A549 (cell line): ENCODE data around the gene ARHGEF26. TPM values are rescaled to one million over a fixed set of nuclear protein-coding genes. Genes with fewer than 3 reads are reported as not detected.
A peak's percentile ranks its signal among the peaks of the same experiment; 100 is the strongest.

ENCODE experiments used
- ATAC-seq, 2 experiments: fragments of 200-7000 bp in 1 of 2; fragments of >200 bp in 1 of 2; cut with Nextera tagmentation in 1 of 2; cut with Tn5 transposase in 1 of 2; 3 replicates each; pipeline versions ENCODE4 v1.8.0 to v1.9.1; 2018 to 2020; ENCODE audit warnings: mild to moderate bottlenecking in 1 of 2, moderate library complexity in 1 of 2
- CTCF ChIA-PET: fragments of 300-600 bp; sonication (Branson Sonifier 250); formaldehyde crosslinking; extraction: SDS; loops from one replicate; lab custom pipeline; 2021; ENCODE audit warnings: antibody characterized with exemption, inconsistent platforms; lab: Yijun Ruan, JAX
- POLR2A ChIA-PET: fragments of 350-600 bp; formaldehyde crosslinking; extraction: SDS; loops from one replicate; lab custom pipeline; 2021; ENCODE audit warnings: antibody characterized with exemption, inconsistent platforms; lab: Yijun Ruan, JAX
- DNase-seq, 2 experiments: peaks; one replicate each; pipeline versions ENCODE4 v3.0.0 to v3.0.0-alpha.2; 2011 to 2016; ENCODE audit warnings: low read depth in 1 of 2, low spot score in 1 of 2
- FAIRE-seq: peaks from 2 replicates; lab custom pipeline; 2011; peaks lifted over from hg19 to GRCh38; lab: Jason Lieb, UNC
- H3K27ac ChIP-seq, 2 experiments: fragments of >200 bp; sonication (Bioruptor Twin); formaldehyde crosslinking; 3 replicates each; pipeline ENCODE4 v1.5.1; 2016 to 2017
- H3K4me1 ChIP-seq: fragments of >200 bp; sonication (Bioruptor Twin); formaldehyde crosslinking; 3 replicates; pipeline ENCODE4 v1.6.1; 2016
- H3K4me2 ChIP-seq: fragments of >200 bp; sonication (Bioruptor Twin); formaldehyde crosslinking; 3 replicates; pipeline ENCODE4 v1.6.1; 2016
- H3K4me3 ChIP-seq: fragments of >200 bp; sonication (Bioruptor Twin); formaldehyde crosslinking; 3 replicates; pipeline ENCODE4 v1.5.1; 2016
- H3K9me3 ChIP-seq: fragments of >200 bp; sonication (Bioruptor Twin); formaldehyde crosslinking; 3 replicates; pipeline ENCODE4 v1.6.1; 2016
- CBX2 ChIP-seq: fragments of 200-600 bp; sonication (generic); IDR thresholded peaks from 2 replicates; pipeline ENCODE4 v1.6.1; 2016; ENCODE audit warnings: low read depth, mild to moderate bottlenecking, borderline replicate concordance
- CBX8 ChIP-seq: fragments of 200-600 bp; sonication (generic); IDR thresholded peaks from 2 replicates; pipeline ENCODE4 v1.6.1; 2016
- CHD2 ChIP-seq: fragments of 150-350 bp; IDR thresholded peaks from 2 replicates; pipeline ENCODE4 v1.6.1; 2014; ENCODE audit warnings: low read length; ENCODE audit not compliant: partially characterized antibody
- CHD4 ChIP-seq: fragments of 200-600 bp; sonication (generic); IDR thresholded peaks from 2 replicates; pipeline ENCODE4 v1.6.1; 2016; ENCODE audit warnings: antibody characterized with exemption, mild to moderate bottlenecking, borderline replicate concordance
- EHF ChIP-seq: fragments of 250-450 bp; sonication (Bioruptor Pico); IDR thresholded peaks from 2 replicates; pipeline ENCODE4 v1.5.0; 2020; ENCODE audit warnings: mild to moderate bottlenecking
- EHMT2 ChIP-seq: fragments of 200-600 bp; sonication (generic); IDR thresholded peaks from 2 replicates; pipeline ENCODE4 v1.6.1; 2016; ENCODE audit warnings: antibody characterized with exemption, low read depth, mild to moderate bottlenecking, moderate library complexity
- EP300 ChIP-seq, 2 experiments: fragments of >200 bp; sonication (Bioruptor Twin); formaldehyde crosslinking; IDR thresholded peaks; 2 replicates in 1 of 2; 3 replicates in 1 of 2; pipeline ENCODE4 v1.6.1; 2016 to 2017
- ESRRA ChIP-seq: fragments of 150-350 bp; IDR thresholded peaks from 2 replicates; pipeline ENCODE4 v1.6.1; 2014; ENCODE audit warnings: mild to moderate bottlenecking, low read length, borderline replicate concordance
- FOSB ChIP-seq: fragments of 250-450 bp; sonication (Bioruptor Pico); IDR thresholded peaks from 2 replicates; pipeline ENCODE4 v1.5.0; 2020; ENCODE audit warnings: mild to moderate bottlenecking, moderate library complexity
- HEYL ChIP-seq: fragments of 250-450 bp; sonication (Bioruptor Pico); IDR thresholded peaks from 2 replicates; pipeline ENCODE4 v1.8.0; 2021; ENCODE audit warnings: mild to moderate bottlenecking, moderate library complexity
- HOXA7 ChIP-seq: fragments of 250-450 bp; sonication (Bioruptor Pico); IDR thresholded peaks from 2 replicates; pipeline ENCODE4 v1.5.0; 2020; ENCODE audit warnings: mild to moderate bottlenecking, moderate library complexity
- JUN ChIP-seq, 2 experiments: fragments of >200 bp; sonication (Bioruptor Twin); formaldehyde crosslinking; IDR thresholded peaks; 2 replicates in 1 of 2; 3 replicates in 1 of 2; pipeline ENCODE4 v1.6.1; 2016 to 2017
- JUNB ChIP-seq: fragments of >200 bp; sonication (Bioruptor Twin); formaldehyde crosslinking; IDR thresholded peaks from 2 replicates; pipeline ENCODE4 v1.6.1; 2016
- KDM5A ChIP-seq: fragments of 200-600 bp; sonication (generic); IDR thresholded peaks from 2 replicates; pipeline ENCODE4 v1.6.1; 2016; ENCODE audit warnings: antibody characterized with exemption, mild to moderate bottlenecking
- MYC ChIP-seq: IDR thresholded peaks from 2 replicates; pipeline ENCODE4 v1.6.1; 2012; ENCODE audit warnings: mild to moderate bottlenecking, inconsistent platforms, low read length, improper control_type of control experiment, borderline replicate concordance
- NFE2L2 ChIP-seq: fragments of 150-350 bp; conservative IDR thresholded peaks from 2 replicates; pipeline ENCODE4 v1.6.1; 2014; ENCODE audit warnings: low read length
- NPAS2 ChIP-seq: fragments of 250-450 bp; sonication (Bioruptor Pico); IDR thresholded peaks from 2 replicates; pipeline ENCODE4 v1.8.0; 2022; ENCODE audit warnings: mild to moderate bottlenecking, moderate library complexity, borderline replicate concordance
- NR3C1 ChIP-seq: fragments of >200 bp; sonication (Bioruptor Twin); formaldehyde crosslinking; IDR thresholded peaks from 3 replicates; pipeline ENCODE4 v1.6.1; 2017
- POLR2A ChIP-seq: IDR thresholded peaks from 2 replicates; pipeline ENCODE4 v1.6.1; 2012; ENCODE audit warnings: mild to moderate bottlenecking, low read length
- POLR2AphosphoS2 ChIP-seq: conservative IDR thresholded peaks from 2 replicates; pipeline ENCODE4 v1.6.1; 2012; ENCODE audit warnings: low read length, improper control_type of control experiment, inconsistent platforms
- RCOR1 ChIP-seq: fragments of 150-350 bp; IDR thresholded peaks from 2 replicates; pipeline ENCODE4 v1.6.1; 2014; ENCODE audit warnings: antibody characterized with exemption, low read length, low read depth
- RFX5 ChIP-seq: fragments of 450-650 bp; IDR thresholded peaks from 2 replicates; pipeline ENCODE4 v1.7.1; 2014; ENCODE audit warnings: antibody characterized with exemption, mild to moderate bottlenecking, moderate library complexity
- SREBF2 ChIP-seq: fragments of 450-650 bp; IDR thresholded peaks from 2 replicates; pipeline ENCODE4 v1.6.1; 2014; ENCODE audit warnings: mild to moderate bottlenecking, moderate library complexity
- ZFP36 ChIP-seq: fragments of 450-650 bp; IDR thresholded peaks from 2 replicates; pipeline ENCODE4 v1.6.1; 2014; ENCODE audit warnings: borderline replicate concordance; ENCODE audit not compliant: partially characterized antibody
- ZNF302 ChIP-seq: fragments of 250-450 bp; sonication (Bioruptor Pico); IDR thresholded peaks from 2 replicates; pipeline ENCODE4 v1.9.0; 2021; ENCODE audit warnings: inconsistent platforms, mild to moderate bottlenecking, moderate library complexity
- ZSCAN20 ChIP-seq: fragments of 250-450 bp; sonication (Bioruptor Pico); IDR thresholded peaks from 2 replicates; pipeline ENCODE4 v1.8.0; 2022; ENCODE audit warnings: mild to moderate bottlenecking, moderate library complexity
- WGBS: methylation state at CpG from one replicate; pipeline ENCODE4 v1.1.6; 2017; ENCODE audit errors: missing lambda C conversion rate; 5-methylcytosine and 5-hydroxymethylcytosine counted together
- polyA plus RNA-seq, 4 experiments: library from polyadenylated mRNA; depleted of rRNA in 3 of 4; stranded (reverse); fragments of >200 nt; fragmentation: RNase III in 1 of 4; extraction: RNeasy Plus Mini Kit Qiagen cat#74134 plus additional on column Dnase treatment in 1 of 4; gene quantifications; 2 replicates in 3 of 4; 3 replicates in 1 of 4; pipeline ENCODE4 v1.2.3, GENCODE V29; 2011 to 2017
- TF ChIP-seq, protein P1 (sequence below): IDR thresholded peaks from 2 replicates; pipeline ENCODE4 v1.6.1; 2012
- TF ChIP-seq, protein P2 (sequence below): fragments of >200 bp; sonication (Bioruptor Twin); formaldehyde crosslinking; IDR thresholded peaks from 3 replicates; pipeline ENCODE4 v1.5.1; 2016
- TF ChIP-seq, protein P3 (sequence below): IDR thresholded peaks from 2 replicates; pipeline ENCODE4 v1.6.1; 2012
- TF ChIP-seq, protein P4 (sequence below): fragments of 200-600 bp; sonication (generic); IDR thresholded peaks from 2 replicates; pipeline ENCODE4 v1.6.1; 2016; ENCODE audit warnings: antibody characterized with exemption, mild to moderate bottlenecking, moderate library complexity

The ARHGEF26 gene
- polyA plus RNA-seq, 2 of the 4 experiments (the other 2 are of a cell fraction): 2.9 to 5.8 TPM

- H3K4me1 ChIP-seq: peaks cover 49% of the 10 kb centered on the region
- ATAC-seq (no peak), FAIRE-seq (no peak), DNase-seq (peak in 1 of 2 experiments; percentile 19)
- no peaks in the 10 kb centered on the region for H3K9me3 ChIP-seq
- peak overlapping the region; percentile 37; a peak in 5 of 6 replicates for H3K27ac ChIP-seq
- H3K4me2 ChIP-seq: peak overlapping the region; percentile 82
- WGBS: 14% methylated on average over 2 of the region's 2 CpGs
- TF ChIP-seq RCOR1 (no peak), FOSB (CRISPR knock-in tag) (no peak), JUNB (no peak), SREBF2 (no peak), ESRRA (no peak), EHF (CRISPR knock-in tag) (no peak), KDM5A (no peak), ZSCAN20 (CRISPR knock-in tag) (no peak), HOXA7 (CRISPR knock-in tag) (no peak), NR3C1 (no peak), HEYL (no peak), NFE2L2 (no peak), CBX8 (no peak), POLR2A (no peak), RFX5 (no peak), EP300 (IDR thresholded peaks at IDR 0.05) (no peak), EHMT2 (no peak)
- TF ChIP-seq, protein P1, sequence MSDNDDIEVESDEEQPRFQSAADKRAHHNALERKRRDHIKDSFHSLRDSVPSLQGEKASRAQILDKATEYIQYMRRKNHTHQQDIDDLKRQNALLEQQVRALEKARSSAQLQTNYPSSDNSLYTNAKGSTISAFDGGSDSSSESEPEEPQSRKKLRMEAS: no peak
- TF ChIP-seq, protein P2, sequence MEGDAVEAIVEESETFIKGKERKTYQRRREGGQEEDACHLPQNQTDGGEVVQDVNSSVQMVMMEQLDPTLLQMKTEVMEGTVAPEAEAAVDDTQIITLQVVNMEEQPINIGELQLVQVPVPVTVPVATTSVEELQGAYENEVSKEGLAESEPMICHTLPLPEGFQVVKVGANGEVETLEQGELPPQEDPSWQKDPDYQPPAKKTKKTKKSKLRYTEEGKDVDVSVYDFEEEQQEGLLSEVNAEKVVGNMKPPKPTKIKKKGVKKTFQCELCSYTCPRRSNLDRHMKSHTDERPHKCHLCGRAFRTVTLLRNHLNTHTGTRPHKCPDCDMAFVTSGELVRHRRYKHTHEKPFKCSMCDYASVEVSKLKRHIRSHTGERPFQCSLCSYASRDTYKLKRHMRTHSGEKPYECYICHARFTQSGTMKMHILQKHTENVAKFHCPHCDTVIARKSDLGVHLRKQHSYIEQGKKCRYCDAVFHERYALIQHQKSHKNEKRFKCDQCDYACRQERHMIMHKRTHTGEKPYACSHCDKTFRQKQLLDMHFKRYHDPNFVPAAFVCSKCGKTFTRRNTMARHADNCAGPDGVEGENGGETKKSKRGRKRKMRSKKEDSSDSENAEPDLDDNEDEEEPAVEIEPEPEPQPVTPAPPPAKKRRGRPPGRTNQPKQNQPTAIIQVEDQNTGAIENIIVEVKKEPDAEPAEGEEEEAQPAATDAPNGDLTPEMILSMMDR: no peak
- H3K4me3 ChIP-seq: no peak overlapping the region; the same call in 2 of the 3 replicates
- ChIA-PET POLR2A (no interaction called here), CTCF (no interaction called here)
These were observed 4.3 kb downstream of the ARHGEF26 start for GRCh38 chr3:154125378-154126030.

DNA sequence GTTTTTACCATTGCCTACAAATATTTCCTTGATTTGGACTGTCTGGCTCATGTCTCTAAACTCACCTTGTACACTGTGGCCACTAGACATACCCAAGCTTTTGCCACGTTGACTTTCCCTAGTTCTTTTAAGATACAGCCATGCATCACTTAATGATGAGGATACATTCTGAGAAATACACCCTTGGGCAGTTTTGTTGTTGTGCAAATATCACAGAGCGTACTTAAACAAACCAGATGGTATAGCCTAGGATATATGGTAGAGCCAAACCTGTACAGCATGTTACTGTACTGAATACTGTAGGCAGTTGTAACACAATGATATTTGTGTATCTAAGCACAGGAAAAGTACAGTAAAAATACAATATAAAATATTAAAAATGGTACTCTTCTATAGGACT lies 5.5 kb downstream of the ARHGEF26 start:
- TF ChIP-seq ZSCAN20 (CRISPR knock-in tag) (no peak), MYC (no peak), HOXA7 (CRISPR knock-in tag) (no peak), CBX2 (no peak), EHMT2 (no peak), NPAS2 (no peak), ESRRA (no peak), CHD2 (no peak), POLR2AphosphoS2 (no peak), ZNF302 (CRISPR knock-in tag) (no peak), ZFP36 (no peak), CHD4 (no peak), FOSB (CRISPR knock-in tag) (no peak), RCOR1 (no peak), HEYL (no peak), JUNB (no peak), JUN (IDR thresholded peaks at IDR 0.05) (no peak)
- TF ChIP-seq, protein P3, sequence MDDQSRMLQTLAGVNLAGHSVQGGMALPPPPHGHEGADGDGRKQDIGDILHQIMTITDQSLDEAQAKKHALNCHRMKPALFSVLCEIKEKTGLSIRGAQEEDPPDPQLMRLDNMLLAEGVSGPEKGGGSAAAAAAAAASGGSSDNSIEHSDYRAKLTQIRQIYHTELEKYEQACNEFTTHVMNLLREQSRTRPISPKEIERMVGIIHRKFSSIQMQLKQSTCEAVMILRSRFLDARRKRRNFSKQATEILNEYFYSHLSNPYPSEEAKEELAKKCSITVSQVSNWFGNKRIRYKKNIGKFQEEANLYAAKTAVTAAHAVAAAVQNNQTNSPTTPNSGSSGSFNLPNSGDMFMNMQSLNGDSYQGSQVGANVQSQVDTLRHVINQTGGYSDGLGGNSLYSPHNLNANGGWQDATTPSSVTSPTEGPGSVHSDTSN: no peak
- TF ChIP-seq, protein P4, sequence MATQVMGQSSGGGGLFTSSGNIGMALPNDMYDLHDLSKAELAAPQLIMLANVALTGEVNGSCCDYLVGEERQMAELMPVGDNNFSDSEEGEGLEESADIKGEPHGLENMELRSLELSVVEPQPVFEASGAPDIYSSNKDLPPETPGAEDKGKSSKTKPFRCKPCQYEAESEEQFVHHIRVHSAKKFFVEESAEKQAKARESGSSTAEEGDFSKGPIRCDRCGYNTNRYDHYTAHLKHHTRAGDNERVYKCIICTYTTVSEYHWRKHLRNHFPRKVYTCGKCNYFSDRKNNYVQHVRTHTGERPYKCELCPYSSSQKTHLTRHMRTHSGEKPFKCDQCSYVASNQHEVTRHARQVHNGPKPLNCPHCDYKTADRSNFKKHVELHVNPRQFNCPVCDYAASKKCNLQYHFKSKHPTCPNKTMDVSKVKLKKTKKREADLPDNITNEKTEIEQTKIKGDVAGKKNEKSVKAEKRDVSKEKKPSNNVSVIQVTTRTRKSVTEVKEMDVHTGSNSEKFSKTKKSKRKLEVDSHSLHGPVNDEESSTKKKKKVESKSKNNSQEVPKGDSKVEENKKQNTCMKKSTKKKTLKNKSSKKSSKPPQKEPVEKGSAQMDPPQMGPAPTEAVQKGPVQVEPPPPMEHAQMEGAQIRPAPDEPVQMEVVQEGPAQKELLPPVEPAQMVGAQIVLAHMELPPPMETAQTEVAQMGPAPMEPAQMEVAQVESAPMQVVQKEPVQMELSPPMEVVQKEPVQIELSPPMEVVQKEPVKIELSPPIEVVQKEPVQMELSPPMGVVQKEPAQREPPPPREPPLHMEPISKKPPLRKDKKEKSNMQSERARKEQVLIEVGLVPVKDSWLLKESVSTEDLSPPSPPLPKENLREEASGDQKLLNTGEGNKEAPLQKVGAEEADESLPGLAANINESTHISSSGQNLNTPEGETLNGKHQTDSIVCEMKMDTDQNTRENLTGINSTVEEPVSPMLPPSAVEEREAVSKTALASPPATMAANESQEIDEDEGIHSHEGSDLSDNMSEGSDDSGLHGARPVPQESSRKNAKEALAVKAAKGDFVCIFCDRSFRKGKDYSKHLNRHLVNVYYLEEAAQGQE: no peak
- TF ChIP-seq, protein P1: no peak
- ChIA-PET CTCF (interaction anchor here (0.7 kb wide), 1 partner anchor 57 kb away, joined by 3 read pairs; no protein-coding TSS in a partner anchor), POLR2A (no interaction called here)
- DNase-seq (no peak), ATAC-seq (no peak), FAIRE-seq (no peak)
- Histone ChIP-seq H3K27ac (peak overlapping the region; percentile 27 to 37; a peak in 3 of 6 replicates), H3K4me2 (peak overlapping the region; percentile 82), H3K4me3 (no peak overlapping the region), H3K4me1 (peaks cover 48% of the 10 kb centered on the region), H3K9me3 (no peaks in the 10 kb centered on the region)
- 53% methylated on average over 2 of the region's 2 CpGs for WGBS
